ENCODE data around the gene ANK3. TPM values are rescaled to one million over a fixed set of nuclear protein-coding genes. Genes with fewer than 3 reads are reported as not detected.

Gene ANK3
- total RNA-seq, 4 donors from 2014 or later: 34.8 to 91.3 (median 56.7) TPM

- no peak for TF ChIP-seq CTCF (IDR thresholded peaks at IDR 0.05)
- TF ChIP-seq POLR2A (IDR thresholded peaks at IDR 0.05): no peak
- no peaks in the 10 kb centered on the region for H3K36me3 ChIP-seq
- H3K27me3 ChIP-seq: no peaks in the 10 kb centered on the region
- no peaks in the 10 kb centered on the region for H3K9me3 ChIP-seq
- DNase-seq: no peak
- intact Hi-C loops (cut with DNase I; ENCODE audit: low total_unique reads): no loop called here
- H3K4me3 ChIP-seq: no peak overlapping the region
- H3K27ac ChIP-seq: no peak overlapping the region
- H3K4me1 ChIP-seq: no peaks in the 10 kb centered on the region
Observed at GRCh38 chr10:60367431-60367830, 22.2 kb downstream of the ANK3 start.

DNA sequence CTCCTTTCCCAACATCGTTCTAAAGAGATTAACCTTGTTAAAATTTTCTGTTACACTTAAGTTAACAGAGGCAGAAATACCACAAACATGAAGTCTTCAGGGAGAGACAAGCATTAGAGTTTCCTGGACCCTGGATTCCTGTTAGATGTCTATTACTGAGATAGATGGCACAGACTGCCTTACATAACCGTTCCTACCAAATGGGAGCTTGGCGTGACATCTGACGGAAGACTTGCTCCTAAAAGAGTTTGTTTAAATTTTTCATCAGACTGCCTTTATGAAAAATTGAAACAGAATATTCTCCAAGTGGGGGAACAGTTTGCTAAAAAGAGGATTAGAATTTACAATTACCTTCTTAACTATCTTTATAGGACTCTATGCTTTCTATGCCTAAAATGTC lies 22.7 kb downstream of the ANK3 start:
- H3K4me3 ChIP-seq: no peak overlapping the region
- TF ChIP-seq POLR2A (IDR thresholded peaks at IDR 0.05): no peak
- no peak for TF ChIP-seq CTCF (IDR thresholded peaks at IDR 0.05)
- no peaks in the 10 kb centered on the region for H3K4me1 ChIP-seq
- DNase-seq: no peak
- no peaks in the 10 kb centered on the region for H3K36me3 ChIP-seq
- no peak overlapping the region for H3K27ac ChIP-seq
- no peaks in the 10 kb centered on the region for H3K27me3 ChIP-seq
- intact Hi-C loops (cut with DNase I; ENCODE audit: low total_unique reads): no loop called here
- no peaks in the 10 kb centered on the region for H3K9me3 ChIP-seq

GRCh38 chr10:60363187-60363586 lies 26.5 kb downstream of the ANK3 start:
- no peaks in the 10 kb centered on the region for H3K36me3 ChIP-seq
- no peak overlapping the region for H3K4me3 ChIP-seq
- intact Hi-C loops (cut with DNase I; ENCODE audit: low total_unique reads): no loop called here
- no peaks in the 10 kb centered on the region for H3K9me3 ChIP-seq
- no peaks in the 10 kb centered on the region for H3K4me1 ChIP-seq
- DNase-seq: no peak
- H3K27me3 ChIP-seq: no peaks in the 10 kb centered on the region
- H3K27ac ChIP-seq: no peak overlapping the region
- TF ChIP-seq CTCF (IDR thresholded peaks at IDR 0.05): no peak
- no peak for TF ChIP-seq POLR2A (IDR thresholded peaks at IDR 0.05)

- Histone ChIP-seq H3K27me3 (no peaks in the 10 kb centered on the region), H3K36me3 (no peaks in the 10 kb centered on the region), H3K4me1 (no peaks in the 10 kb centered on the region), H3K4me3 (no peak overlapping the region), H3K9me3 (no peaks in the 10 kb centered on the region), H3K27ac (no peak overlapping the region)
- no peak for DNase-seq
- intact Hi-C loops (cut with DNase I; ENCODE audit: low total_unique reads): no loop called here
- TF ChIP-seq CTCF (IDR thresholded peaks at IDR 0.05) (no peak), POLR2A (IDR thresholded peaks at IDR 0.05) (no peak)
Observed at GRCh38 chr10:60362461-60362860, 27.2 kb downstream of the ANK3 start.

GRCh38 chr10:60359066-60359465 lies 30.6 kb downstream of the ANK3 start:
- no peaks in the 10 kb centered on the region for H3K36me3 ChIP-seq
- intact Hi-C loops (cut with DNase I; ENCODE audit: low total_unique reads): no loop called here
- DNase-seq: no peak

More at GRCh38 chr10:60359066-60359465, 30.6 kb downstream of the ANK3 start:
- Histone ChIP-seq H3K9me3 (no peaks in the 10 kb centered on the region), H3K27ac (no peak overlapping the region), H3K27me3 (no peaks in the 10 kb centered on the region), H3K4me3 (no peak overlapping the region), H3K4me1 (no peaks in the 10 kb centered on the region)
- TF ChIP-seq CTCF (IDR thresholded peaks at IDR 0.05) (no peak), POLR2A (IDR thresholded peaks at IDR 0.05) (no peak)

Measured in uterus (tissue), 4 donors.